Measurements from ENCODE around the gene TMED4. TPM values are rescaled to one million over a fixed set of nuclear protein-coding genes. Genes with fewer than 3 reads are reported as not detected.
"Not testable (repeated sequence)": the region's sequence is repeated elsewhere in the genome, so short reads cannot be mapped to it uniquely, and the experiment has no call there.

Gene TMED4
- total RNA-seq, 1 experiment from 2014 or later, result 67.3 TPM

DNA sequence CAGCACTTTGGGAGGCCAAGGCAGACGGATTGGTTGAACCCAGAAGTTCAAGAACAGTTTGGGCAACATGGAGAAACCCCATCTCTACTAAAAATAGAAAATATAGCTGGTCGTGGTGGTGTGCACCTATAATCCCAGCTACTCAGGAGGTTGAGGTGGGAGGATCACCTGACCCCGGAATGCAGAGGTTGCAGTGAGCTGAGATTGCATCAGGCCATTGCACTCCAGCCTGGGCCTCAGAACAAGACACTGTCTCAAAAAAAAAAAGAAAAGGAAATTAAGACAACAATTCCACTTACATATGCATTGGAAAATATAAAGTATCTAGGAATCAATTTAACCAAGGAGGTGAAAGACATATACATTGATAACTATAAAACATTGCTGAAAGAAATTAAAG, 17.2 kb upstream of the TMED4 start:
- Histone ChIP-seq H3K9ac (ENCODE audit: low read length) (no peak overlapping the region), H3K27me3 (ENCODE audit: insufficient read depth, low read length) (no peaks in the 10 kb centered on the region), H3K4me2 (ENCODE audit: low read length) (no peak overlapping the region), H4K20me1 (ENCODE audit: insufficient read depth) (no peaks in the 10 kb centered on the region), H3K4me1 (ENCODE audit: control insufficient read depth in 1 of 2, insufficient read depth in 2 of 2, low read length in 2 of 2) (no peaks in the 10 kb centered on the region), H3K4me3 (replicated peaks in 1 of 2; ENCODE audit: low read depth in 1 of 2, low read length in 2 of 2) (no peak overlapping the region), H2AFZ (ENCODE audit: low read depth, low read length, poor library complexity, severe bottlenecking) (no peak overlapping the region), H3K36me3 (ENCODE audit: control insufficient read depth in 1 of 2, insufficient read depth in 2 of 2, low read length in 2 of 2) (no peaks in the 10 kb centered on the region), H3K27ac (ENCODE audit: low read depth, low read length) (no peak overlapping the region), H3K9me2 (ENCODE audit: insufficient read depth) (no peaks in the 10 kb centered on the region), H3K79me2 (ENCODE audit: insufficient read depth, low read length) (no peaks in the 10 kb centered on the region), H3K9me3 (ENCODE audit: control insufficient read depth in 1 of 2, insufficient read depth in 1 of 2, low read depth in 1 of 2, low read length in 2 of 2) (no peaks in the 10 kb centered on the region)
- no peak for ATAC-seq
- CTCF ChIA-PET, result no interaction called here
- POLR2A ChIA-PET, result no interaction called here
- RAD21 ChIA-PET (ENCODE audit: low non-redundant PET in 1 of 2, low total read pairs in 2 of 2, uncharacterized antibody in 2 of 2, unreplicated experiment in 2 of 2), result no interaction called here
- no peak for TF ChIP-seq RAD21 (IDR thresholded peaks at IDR 0.05; ENCODE audit: low read depth)
- no peak for TF ChIP-seq ZFX (IDR thresholded peaks at IDR 0.05)
- TF ChIP-seq, protein P1, sequence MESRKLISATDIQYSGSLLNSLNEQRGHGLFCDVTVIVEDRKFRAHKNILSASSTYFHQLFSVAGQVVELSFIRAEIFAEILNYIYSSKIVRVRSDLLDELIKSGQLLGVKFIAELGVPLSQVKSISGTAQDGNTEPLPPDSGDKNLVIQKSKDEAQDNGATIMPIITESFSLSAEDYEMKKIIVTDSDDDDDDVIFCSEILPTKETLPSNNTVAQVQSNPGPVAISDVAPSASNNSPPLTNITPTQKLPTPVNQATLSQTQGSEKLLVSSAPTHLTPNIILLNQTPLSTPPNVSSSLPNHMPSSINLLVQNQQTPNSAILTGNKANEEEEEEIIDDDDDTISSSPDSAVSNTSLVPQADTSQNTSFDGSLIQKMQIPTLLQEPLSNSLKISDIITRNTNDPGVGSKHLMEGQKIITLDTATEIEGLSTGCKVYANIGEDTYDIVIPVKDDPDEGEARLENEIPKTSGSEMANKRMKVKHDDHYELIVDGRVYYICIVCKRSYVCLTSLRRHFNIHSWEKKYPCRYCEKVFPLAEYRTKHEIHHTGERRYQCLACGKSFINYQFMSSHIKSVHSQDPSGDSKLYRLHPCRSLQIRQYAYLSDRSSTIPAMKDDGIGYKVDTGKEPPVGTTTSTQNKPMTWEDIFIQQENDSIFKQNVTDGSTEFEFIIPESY (IDR thresholded peaks at IDR 0.05; ENCODE audit: extremely low read depth, insufficient replicate concordance, low read length), result no peak
- intact Hi-C loops (cut with micrococcal nuclease), result no loop called here
- DNase-seq (ENCODE audit: low read depth, low spot score), result no peak
- BruUV-seq (replicated peaks), result no TSS peak

DNA sequence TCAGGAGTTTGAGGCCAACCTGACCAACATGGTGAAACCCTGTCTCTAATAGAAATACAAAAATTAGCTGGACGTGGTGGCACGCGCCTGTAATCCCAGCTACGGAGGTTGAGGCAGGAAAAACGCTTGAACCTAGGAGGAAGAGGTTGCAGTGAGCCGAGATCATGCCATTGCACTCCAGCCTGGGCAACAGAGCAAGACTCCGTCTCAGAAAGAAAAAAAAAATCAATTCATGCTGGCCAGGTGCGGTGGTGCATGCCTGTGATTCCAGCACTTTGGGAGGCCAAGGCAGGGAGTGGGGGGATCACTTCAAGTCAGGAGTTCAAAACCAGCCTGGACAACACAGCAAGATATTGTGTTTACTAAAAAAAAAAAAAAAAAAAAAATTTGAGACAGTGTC, 15.2 kb upstream of the TMED4 start:
- H3K27ac ChIP-seq (ENCODE audit: low read depth, low read length); H3K27me3 ChIP-seq (ENCODE audit: insufficient read depth, low read length); H3K9me3 ChIP-seq (ENCODE audit: control insufficient read depth in 1 of 2, insufficient read depth in 1 of 2, low read depth in 1 of 2, low read length in 2 of 2); H3K4me1 ChIP-seq (ENCODE audit: control insufficient read depth in 1 of 2, insufficient read depth in 2 of 2, low read length in 2 of 2); H3K4me3 ChIP-seq (replicated peaks in 1 of 2; ENCODE audit: low read depth in 1 of 2, low read length in 2 of 2); H3K9me2 ChIP-seq (ENCODE audit: insufficient read depth); H2AFZ ChIP-seq (ENCODE audit: low read depth, low read length, poor library complexity, severe bottlenecking); POLR2A ChIA-PET; H3K4me2 ChIP-seq (ENCODE audit: low read length); H4K20me1 ChIP-seq (ENCODE audit: insufficient read depth); ATAC-seq; BruUV-seq (replicated peaks); H3K9ac ChIP-seq (ENCODE audit: low read length); H3K36me3 ChIP-seq (ENCODE audit: control insufficient read depth in 1 of 2, insufficient read depth in 2 of 2, low read length in 2 of 2); intact Hi-C loops (cut with micrococcal nuclease); H3K79me2 ChIP-seq (ENCODE audit: insufficient read depth, low read length); CTCF ChIA-PET; DNase-seq (ENCODE audit: low read depth, low spot score): not testable (repeated sequence)
- RAD21 ChIA-PET (ENCODE audit: low non-redundant PET in 1 of 2, low total read pairs in 2 of 2, uncharacterized antibody in 2 of 2, unreplicated experiment in 2 of 2), result interaction anchor here in 1 of 2 experiments (0.6 kb wide), 1 partner anchor 539 kb away, joined by 3 read pairs; no protein-coding TSS in a partner anchor
